ENCODE measurements around the gene NME7. TPM values are rescaled to one million over a fixed set of nuclear protein-coding genes. Genes with fewer than 3 reads are reported as not detected.

Gene NME7
- total RNA-seq, 1 experiment from 2014 or later: 13.2 TPM

DNA sequence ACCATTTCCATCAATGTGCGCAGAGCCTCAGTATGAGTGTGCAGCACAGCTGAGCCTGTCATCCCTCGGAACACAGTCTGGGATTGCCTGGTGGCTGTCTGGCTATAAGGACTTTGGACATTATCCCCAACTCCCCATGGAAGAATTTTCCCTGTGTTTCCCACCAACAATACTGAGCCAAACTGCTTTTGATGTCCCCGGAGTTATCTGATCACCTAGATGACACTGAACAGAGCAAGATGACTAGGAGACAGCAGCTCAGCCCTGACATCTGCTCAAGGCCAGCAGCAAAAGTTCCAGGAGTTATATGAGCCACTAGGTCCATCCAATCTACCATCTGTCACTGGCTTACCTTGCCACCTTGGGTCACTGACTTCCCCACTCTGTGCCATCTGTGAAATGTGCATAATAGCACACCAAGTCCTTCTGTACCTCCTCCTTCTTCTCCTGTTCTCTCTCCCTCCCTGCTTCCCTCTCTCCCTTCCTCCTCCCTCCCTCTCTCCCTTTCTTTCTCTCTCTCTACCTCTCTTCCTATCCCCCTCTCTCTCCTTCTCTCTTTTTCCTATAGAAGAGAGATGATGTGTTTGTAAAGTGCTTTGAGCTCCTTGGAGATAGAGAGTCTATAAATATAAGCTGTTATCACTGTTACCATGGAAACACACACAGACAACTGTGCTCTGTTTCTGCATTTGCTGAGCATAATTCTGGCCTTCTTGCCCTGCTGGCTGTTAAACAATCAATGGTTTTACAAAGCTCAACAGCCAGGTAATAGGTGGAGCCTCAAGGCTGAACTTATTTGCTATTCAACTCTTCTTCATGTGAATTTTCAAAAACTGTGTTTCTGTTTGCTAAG, 280.8 kb downstream of the NME7 start:
- Histone ChIP-seq H3K9me3 (ENCODE audit: control insufficient read depth, low read depth, low read length) (no peaks in the 10 kb centered on the region), H2BK20ac (ENCODE audit: low read depth, low read length, poor library complexity, severe bottlenecking) (no peak overlapping the region), H3K23me2 (ENCODE audit: insufficient read length, low read depth, low read length, poor library complexity, severe bottlenecking) (no peaks in the 10 kb centered on the region), H3K56ac (ENCODE audit: insufficient read length, low read depth, low read length) (no peak overlapping the region), H3K27me3 (ENCODE audit: insufficient read depth, low read length) (no peaks in the 10 kb centered on the region), H4K91ac (ENCODE audit: insufficient read length, low read depth, low read length) (no peak overlapping the region), H2BK15ac (ENCODE audit: low read depth, low read length) (no peak overlapping the region), H3K79me2 (ENCODE audit: insufficient read depth, low read length) (no peaks in the 10 kb centered on the region), H3K4ac (ENCODE audit: low read depth, low read length) (no peak overlapping the region), H2AK5ac (ENCODE audit: insufficient read length, low read length) (no peak overlapping the region), H4K8ac (replicated peaks; ENCODE audit: insufficient read length, low read depth, low read length) (no peak overlapping the region), H2BK12ac (ENCODE audit: insufficient read length, low read depth, low read length) (no peak overlapping the region), H3K4me1 (ENCODE audit: insufficient read depth, low read length) (no peaks in the 10 kb centered on the region), H3K14ac (ENCODE audit: insufficient read depth, low read length) (no peak overlapping the region), H3K9ac (ENCODE audit: extremely low read depth, insufficient read length, low read length) (no peak overlapping the region), H3K23ac (ENCODE audit: insufficient read length, low read depth, low read length) (no peak overlapping the region), H3K27ac (ENCODE audit: insufficient read length, low read depth, low read length) (no peak overlapping the region), H3K4me2 (ENCODE audit: insufficient read depth, insufficient read length, low read length) (no peak overlapping the region), H2BK5ac (ENCODE audit: insufficient read length, low read length) (no peak overlapping the region), H3K18ac (ENCODE audit: insufficient read length, low read depth, low read length) (no peak overlapping the region), H2BK120ac (ENCODE audit: low read depth, low read length, poor library complexity, severe bottlenecking) (no peak overlapping the region), H3K79me1 (ENCODE audit: insufficient read depth, low read depth, low read length, poor library complexity, severe bottlenecking) (no peaks in the 10 kb centered on the region), H4K5ac (ENCODE audit: insufficient read length, low read depth, low read length) (peak overlapping the region; percentile 77), H3T11ph (ENCODE audit: low read length) (no peak overlapping the region), H4K20me1 (ENCODE audit: control insufficient read depth, insufficient read depth, insufficient read length) (no peaks in the 10 kb centered on the region), H2AFZ (ENCODE audit: low read length) (no peak overlapping the region)
- Mint-ChIP-seq H3K4me1 (peaks cover 8 to 12% of the 10 kb centered on the region in 2 experiments), H3K4me3 (no peak overlapping the region), H3K36me3 (ENCODE audit: insufficient read depth in 1 of 3, low read depth in 3 of 3) (no peaks in the 10 kb centered on the region), H3K27me3 (ENCODE audit: low read depth) (no peaks in the 10 kb centered on the region; the same call in 1 of the 2 replicates), H3K9me3 (no peaks in the 10 kb centered on the region), H3K27ac (no peak overlapping the region)
- DNase-seq: no peak
- no CpG with 5 or more reads among the region's 3 CpGs for WGBS (ENCODE audit: extremely low coverage, insufficient read length, low lambda C conversion rate)
- TF ChIP-seq, protein P1, sequence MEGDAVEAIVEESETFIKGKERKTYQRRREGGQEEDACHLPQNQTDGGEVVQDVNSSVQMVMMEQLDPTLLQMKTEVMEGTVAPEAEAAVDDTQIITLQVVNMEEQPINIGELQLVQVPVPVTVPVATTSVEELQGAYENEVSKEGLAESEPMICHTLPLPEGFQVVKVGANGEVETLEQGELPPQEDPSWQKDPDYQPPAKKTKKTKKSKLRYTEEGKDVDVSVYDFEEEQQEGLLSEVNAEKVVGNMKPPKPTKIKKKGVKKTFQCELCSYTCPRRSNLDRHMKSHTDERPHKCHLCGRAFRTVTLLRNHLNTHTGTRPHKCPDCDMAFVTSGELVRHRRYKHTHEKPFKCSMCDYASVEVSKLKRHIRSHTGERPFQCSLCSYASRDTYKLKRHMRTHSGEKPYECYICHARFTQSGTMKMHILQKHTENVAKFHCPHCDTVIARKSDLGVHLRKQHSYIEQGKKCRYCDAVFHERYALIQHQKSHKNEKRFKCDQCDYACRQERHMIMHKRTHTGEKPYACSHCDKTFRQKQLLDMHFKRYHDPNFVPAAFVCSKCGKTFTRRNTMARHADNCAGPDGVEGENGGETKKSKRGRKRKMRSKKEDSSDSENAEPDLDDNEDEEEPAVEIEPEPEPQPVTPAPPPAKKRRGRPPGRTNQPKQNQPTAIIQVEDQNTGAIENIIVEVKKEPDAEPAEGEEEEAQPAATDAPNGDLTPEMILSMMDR (conservative IDR thresholded peaks at IDR 0.05): no peak

All from H9 (cell line).